Neural progenitor cell (in vitro differentiated cells): Measurements from ENCODE around the gene HDAC1. TPM values are rescaled to one million over a fixed set of nuclear protein-coding genes. Genes with fewer than 3 reads are reported as not detected.

Experiments used
- DNase-seq: peaks from one replicate; pipeline ENCODE4 v3.0.0-alpha.2; 2016; ENCODE audit warnings: low spot score
- H2AFZ ChIP-seq: fragments of 200-600 bp; sonication (generic); replicated peaks from 2 replicates; pipeline ENCODE4 v1.6.1; 2016; ENCODE audit warnings: antibody characterized with exemption
- H3F3A ChIP-seq: fragments of 200-600 bp; sonication (generic); 2 replicates; pipeline ENCODE4 v1.6.1; 2016; ENCODE audit warnings: antibody characterized with exemption, low read depth
- H3K27ac ChIP-seq: fragments of 200-600 bp; sonication (generic); 2 replicates; pipeline ENCODE4 v1.5.1; 2016; ENCODE audit warnings: mild to moderate bottlenecking
- H3K27me3 ChIP-seq: fragments of 200-600 bp; sonication (generic); 2 replicates; pipeline ENCODE4 v1.6.1; 2016; ENCODE audit warnings: mild to moderate bottlenecking, moderate library complexity
- H3K36me3 ChIP-seq: fragments of 200-600 bp; sonication (generic); 2 replicates; pipeline ENCODE4 v1.5.1; 2016
- H3K4me1 ChIP-seq: fragments of 200-600 bp; sonication (generic); 2 replicates; pipeline ENCODE4 v1.6.1; 2016; ENCODE audit warnings: mixed run types
- H3K4me2 ChIP-seq: fragments of 200-600 bp; sonication (generic); 2 replicates; pipeline ENCODE4 v1.6.1; 2016
- H3K4me3 ChIP-seq: fragments of 200-600 bp; sonication (generic); 2 replicates; pipeline ENCODE4 v1.5.1; 2016
- H3K79me2 ChIP-seq: fragments of 200-600 bp; sonication (generic); 2 replicates; pipeline ENCODE4 v1.6.1; 2016; ENCODE audit warnings: low read depth
- H3K9ac ChIP-seq: fragments of 200-600 bp; sonication (generic); 2 replicates; pipeline ENCODE4 v1.6.1; 2016
- H3K9me3 ChIP-seq: fragments of 200-600 bp; sonication (generic); 2 replicates; pipeline ENCODE4 v1.5.1; 2016; ENCODE audit warnings: low read depth
- H4K20me1 ChIP-seq: fragments of 200-600 bp; sonication (generic); 2 replicates; pipeline ENCODE4 v1.6.1; 2016; ENCODE audit warnings: low read depth
- H3K27ac Mint-ChIP-seq: 3 replicates; pipeline ENCODE4 v1.8.0; 2021; ENCODE audit warnings: mixed read lengths
- H3K27me3 Mint-ChIP-seq: 2 replicates; pipeline ENCODE4 v1.8.0; 2022; ENCODE audit warnings: low read depth, mild to moderate bottlenecking, inconsistent platforms, moderate library complexity, mixed read lengths; ENCODE audit not compliant: insufficient read depth
- H3K36me3 Mint-ChIP-seq: 3 replicates; pipeline ENCODE4 v1.8.0; 2021; ENCODE audit warnings: mixed read lengths
- H3K4me1 Mint-ChIP-seq: 3 replicates; pipeline ENCODE4 v1.8.0; 2021; ENCODE audit warnings: mixed read lengths
- H3K4me3 Mint-ChIP-seq: 3 replicates; pipeline ENCODE4 v1.8.0; 2021; ENCODE audit warnings: mild to moderate bottlenecking, moderate library complexity, mixed read lengths
- H3K9me3 Mint-ChIP-seq: 3 replicates; pipeline ENCODE4 v1.8.0; 2020; ENCODE audit warnings: mixed read lengths
- CTCF ChIP-seq: fragments of 200-600 bp; sonication (generic); IDR thresholded peaks from 2 replicates; pipeline ENCODE4 v1.5.1; 2017; ENCODE audit warnings: antibody characterized with exemption, mild to moderate bottlenecking
- EZH2 ChIP-seq: fragments of 200-600 bp; sonication (generic); IDR thresholded peaks from 2 replicates; pipeline ENCODE4 v1.6.1; 2017; ENCODE audit warnings: antibody characterized with exemption, mild to moderate bottlenecking, moderate library complexity
- EZH2phosphoT487 ChIP-seq: fragments of 200-600 bp; sonication (generic); IDR thresholded peaks from 2 replicates; pipeline ENCODE4 v1.6.1; 2017; ENCODE audit warnings: antibody characterized with exemption
- total RNA-seq: library from RNA; depleted of rRNA; stranded (reverse); fragments of >200 nt; gene quantifications from 2 replicates; pipeline ENCODE4 v1.2.3, GENCODE V29; 2015; ENCODE audit warnings: low replicate concordance

The HDAC1 gene
- total RNA-seq, 1 donor from 2014 or later, result 129 TPM

- H3K27ac Mint-ChIP-seq, result no peak overlapping the region
- H3K4me3 ChIP-seq, result no peak overlapping the region
- no peaks in the 10 kb centered on the region for H3K9me3 ChIP-seq
- peaks cover under 1% of the 10 kb centered on the region for H3K27me3 ChIP-seq
- no peak overlapping the region for H2AFZ ChIP-seq
- H3K36me3 ChIP-seq, result peaks cover 6% of the 10 kb centered on the region
- H3K4me1 Mint-ChIP-seq, result peaks cover 30% of the 10 kb centered on the region
- peaks cover 61% of the 10 kb centered on the region for H3F3A ChIP-seq
- H3K4me2 ChIP-seq, result no peak overlapping the region
- H3K4me1 ChIP-seq, result peaks cover 15% of the 10 kb centered on the region
- peaks cover 28% of the 10 kb centered on the region for H3K27me3 Mint-ChIP-seq
- H3K36me3 Mint-ChIP-seq, result peaks cover 42% of the 10 kb centered on the region
- peak overlapping the region; percentile 77 for H3K27ac ChIP-seq
- no peak overlapping the region for H3K9ac ChIP-seq
- H3K79me2 ChIP-seq, result peaks cover 35% of the 10 kb centered on the region
- no peak for DNase-seq
- no peak overlapping the region for H3K4me3 Mint-ChIP-seq
- H4K20me1 ChIP-seq, result peaks cover 66% of the 10 kb centered on the region
- TF ChIP-seq EZH2phosphoT487 (no peak), EZH2 (no peak), CTCF (no peak)
- H3K9me3 Mint-ChIP-seq, result no peaks in the 10 kb centered on the region
Measured at GRCh38 chr1:32331549-32331948, 39.7 kb downstream of the HDAC1 start.

- Histone ChIP-seq H3K79me2 (peaks cover 35% of the 10 kb centered on the region), H3K4me2 (no peak overlapping the region), H3K4me3 (no peak overlapping the region), H3F3A (peaks cover 67% of the 10 kb centered on the region), H3K27me3 (peaks cover 7% of the 10 kb centered on the region), H3K4me1 (peaks cover 24% of the 10 kb centered on the region), H3K9me3 (no peaks in the 10 kb centered on the region), H2AFZ (no peak overlapping the region), H3K27ac (peak overlapping the region; percentile 77), H3K9ac (no peak overlapping the region), H4K20me1 (peaks cover 64% of the 10 kb centered on the region), H3K36me3 (peaks cover 6% of the 10 kb centered on the region)
- DNase-seq, result no peak
- Mint-ChIP-seq H3K9me3 (no peaks in the 10 kb centered on the region), H3K27me3 (peaks cover 31% of the 10 kb centered on the region), H3K27ac (peak overlapping the region; percentile 18), H3K4me1 (peaks cover 31% of the 10 kb centered on the region), H3K4me3 (peak overlapping the region; percentile 52), H3K36me3 (peaks cover 42% of the 10 kb centered on the region)
- TF ChIP-seq EZH2phosphoT487 (no peak), EZH2 (no peak), CTCF (no peak)
Measured at GRCh38 chr1:32332290-32333079, 40.6 kb downstream of the HDAC1 start.

GRCh38 chr1:32333251-32333963 lies 41.5 kb downstream of the HDAC1 start:
- Histone ChIP-seq H3K4me3 (peak overlapping the region; percentile 100), H3F3A (peaks cover 73% of the 10 kb centered on the region), H3K9ac (no peak overlapping the region), H3K4me1 (peaks cover 34% of the 10 kb centered on the region), H3K36me3 (peaks cover 6% of the 10 kb centered on the region), H3K27ac (peak overlapping the region; percentile 1), H3K79me2 (peaks cover 35% of the 10 kb centered on the region), H3K4me2 (peak overlapping the region; percentile 100), H3K27me3 (peaks cover 7% of the 10 kb centered on the region), H2AFZ (no peak overlapping the region), H3K9me3 (no peaks in the 10 kb centered on the region), H4K20me1 (peaks cover 65% of the 10 kb centered on the region)
- TF ChIP-seq EZH2phosphoT487, result no peak
- no peak for TF ChIP-seq CTCF
- TF ChIP-seq EZH2, result no peak
- H3K36me3 Mint-ChIP-seq, result peaks cover 42% of the 10 kb centered on the region
- peaks cover 31% of the 10 kb centered on the region for H3K27me3 Mint-ChIP-seq
- no peak for DNase-seq
- peak overlapping the region; percentile 5 for H3K27ac Mint-ChIP-seq
- H3K4me1 Mint-ChIP-seq, result peaks cover 39% of the 10 kb centered on the region
- H3K9me3 Mint-ChIP-seq, result no peaks in the 10 kb centered on the region
- peak overlapping the region; percentile 99 for H3K4me3 Mint-ChIP-seq
